NCI-H774 (cell line): ENCODE results near the gene EXD3.
"Not testable (repeated sequence)": the region's sequence is repeated elsewhere in the genome, so short reads cannot be mapped to it uniquely, and the experiment has no call there.

Source experiments
- DNase-seq: peaks from one replicate; lab custom pipeline; 2025; lab: John Stamatoyannopoulos, UW

EXD3 gene, protein sequence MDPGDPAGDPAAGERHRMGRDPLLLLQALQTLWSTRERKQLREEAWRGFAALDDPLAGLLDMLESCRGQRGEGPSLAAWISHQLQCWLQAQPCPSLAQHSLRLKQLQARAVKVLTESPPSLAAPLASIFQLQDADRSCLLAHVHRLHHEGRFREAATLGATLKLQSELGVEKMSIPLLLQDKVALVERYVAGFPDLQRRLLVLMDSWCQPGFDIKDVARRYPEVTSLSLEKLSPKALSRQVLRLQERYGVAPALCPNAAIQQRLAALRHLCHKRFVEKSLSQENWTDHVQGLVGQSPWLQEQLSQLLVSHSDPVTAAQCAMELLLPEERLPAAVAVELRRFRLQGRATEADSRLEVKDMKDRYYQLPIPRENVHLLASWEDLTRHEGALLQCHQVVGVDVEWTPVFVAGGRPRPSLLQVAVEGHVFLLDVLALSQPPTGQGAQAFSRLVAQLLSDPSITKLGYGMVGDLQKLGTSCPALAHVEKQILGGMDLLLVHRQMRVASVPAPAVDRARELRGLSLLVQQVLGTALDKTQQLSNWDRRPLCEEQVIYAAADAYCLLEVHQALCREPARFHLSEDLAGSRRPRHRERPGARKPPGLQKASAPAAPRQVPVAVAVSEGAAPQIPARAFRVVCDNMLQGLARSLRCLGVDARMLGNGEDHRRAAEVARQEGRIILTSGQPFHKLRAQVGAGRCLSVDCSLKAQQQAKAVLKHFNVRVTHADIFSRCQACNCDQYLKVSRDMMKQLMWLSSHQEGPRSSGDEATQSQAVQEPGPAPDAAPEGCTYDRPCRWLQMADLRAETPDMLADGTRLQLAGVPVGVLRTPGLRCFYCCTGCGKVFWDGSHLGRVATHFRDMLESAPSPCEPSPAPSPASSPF

GRCh38 chr9:137422604-137423513 lies at the start of gene EXD3, which contains the start of gene NOXA1:
Gene EXD3, minus strand, starts transcription at chr9:137423162. Its CDS starts 27,805 bp downstream, at chr9:137395357.
Gene NOXA1, plus strand, starts transcription at chr9:137423393. Its CDS starts 137 bp downstream, at chr9:137423530.
- DNase-seq, result peak; percentile 97

DNA sequence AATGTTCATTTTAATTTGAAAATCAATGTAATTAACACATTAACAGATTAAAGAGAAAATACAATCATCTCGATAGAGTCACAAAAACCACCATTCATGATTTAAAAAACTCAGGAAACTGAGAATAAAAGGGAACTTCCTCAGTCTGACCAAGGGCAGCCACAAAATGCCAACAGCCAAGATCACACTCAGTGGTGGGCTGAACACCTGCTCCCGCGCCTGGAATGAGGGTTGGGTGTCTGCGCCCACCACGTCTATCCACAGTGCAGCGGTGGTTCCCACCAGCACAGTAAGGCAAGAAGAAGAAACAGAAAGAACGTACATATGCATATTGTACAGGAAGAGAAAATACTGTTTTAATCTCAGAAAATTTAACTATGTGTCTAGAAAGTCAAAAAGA lies 47.8 kb upstream of the EXD3 start:
- no peak for DNase-seq

GRCh38 chr9:137467896-137468295 lies 44.9 kb upstream of the EXD3 start:
- no peak for DNase-seq

- no peak for DNase-seq
These were observed 44.2 kb upstream of the EXD3 start for GRCh38 chr9:137467161-137467581.

GRCh38 chr9:137466389-137467085 lies 43.6 kb upstream of the EXD3 start:
- not testable (repeated sequence) for DNase-seq

- no peak for DNase-seq
These were observed 42.9 kb upstream of the EXD3 start for GRCh38 chr9:137465720-137466388.

DNA sequence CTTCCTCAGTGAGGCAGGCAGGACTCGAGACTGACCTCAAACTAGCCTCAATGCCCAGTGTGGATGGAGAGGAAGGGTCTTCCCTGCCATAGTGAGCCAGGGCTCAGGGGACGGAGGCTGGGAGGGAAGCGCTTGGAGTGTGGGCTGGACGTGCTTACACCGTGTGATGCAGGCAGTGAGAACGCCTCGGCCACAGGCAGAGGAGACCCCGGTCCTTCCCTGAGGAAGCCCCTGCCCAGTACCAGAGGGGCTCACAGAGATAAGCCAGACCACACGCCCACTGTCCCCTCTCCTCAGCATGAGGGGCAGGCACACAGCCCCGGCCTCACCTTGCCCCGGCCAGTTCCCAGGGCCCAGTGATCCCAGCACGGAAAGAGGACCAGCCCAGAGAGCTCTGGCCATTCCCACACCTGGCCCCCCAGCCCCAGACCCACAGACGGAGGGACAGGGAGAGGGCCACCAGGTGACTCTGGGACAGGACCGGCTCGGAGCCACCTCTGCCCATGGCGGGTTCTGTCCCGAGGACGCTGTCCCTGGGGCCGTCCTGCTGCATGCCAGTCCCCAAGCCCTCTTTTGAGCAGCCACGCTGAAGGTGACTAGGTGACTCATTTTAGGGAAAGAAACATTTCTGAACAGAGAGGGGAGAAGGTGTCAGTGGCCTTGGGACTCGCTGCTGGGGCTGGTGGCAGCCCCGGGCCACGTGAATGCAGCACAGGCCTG lies 42.2 kb upstream of the EXD3 start:
- no peak for DNase-seq

DNA sequence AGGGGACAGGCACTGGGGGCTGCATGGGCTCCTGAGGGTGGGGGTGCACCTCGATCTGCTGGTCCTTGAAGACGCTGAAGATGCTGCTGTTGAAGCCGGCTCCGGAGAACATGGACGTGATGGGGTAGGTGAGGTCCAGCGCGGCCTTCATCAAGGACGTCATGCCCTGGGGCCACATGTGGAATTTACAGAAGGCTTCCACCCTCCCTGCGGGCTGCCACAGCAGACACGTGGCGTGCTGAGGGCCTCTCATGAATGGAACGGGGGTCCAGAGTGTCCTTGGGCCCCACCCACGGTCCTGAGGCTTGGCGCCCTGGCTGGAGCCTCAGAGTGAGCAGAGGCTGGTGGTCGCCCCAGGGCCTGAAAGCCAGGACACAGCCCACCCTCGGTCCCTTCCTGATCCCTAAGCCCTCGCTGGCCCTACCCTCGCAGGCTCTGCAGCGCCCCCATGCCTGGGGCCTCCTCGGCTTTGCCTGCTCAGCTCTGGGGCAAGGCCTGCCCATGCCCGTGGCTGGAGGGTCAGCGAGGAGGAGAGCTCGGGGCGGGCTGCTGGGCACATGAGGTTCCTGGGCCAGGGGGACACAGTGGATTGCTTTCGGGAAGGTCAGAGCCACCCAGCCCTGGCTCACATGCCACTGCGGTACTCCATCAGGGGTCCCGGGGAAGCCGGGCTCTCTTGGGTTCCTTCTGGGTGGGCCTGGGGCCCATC lies 41.5 kb upstream of the EXD3 start:
- DNase-seq, result no peak

DNA sequence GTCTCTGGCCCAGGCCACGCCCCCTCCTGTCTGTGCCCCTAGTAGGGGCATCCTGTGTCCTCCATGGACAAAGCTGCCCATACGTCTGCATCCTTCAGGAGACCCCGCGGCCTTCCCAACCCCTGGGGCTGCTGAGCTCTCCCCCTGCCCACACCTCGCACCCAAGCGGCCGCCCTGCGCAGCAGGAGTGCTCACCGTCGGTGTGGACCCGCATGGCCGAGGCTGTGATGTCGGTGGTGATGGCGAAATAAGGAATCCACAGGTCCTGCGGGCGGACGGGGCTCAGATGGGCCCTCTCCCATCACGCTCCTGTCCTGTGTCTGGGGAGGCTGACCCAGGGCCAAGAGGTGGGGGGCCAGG lies 40.9 kb upstream of the EXD3 start:
- DNase-seq, result no peak

- DNase-seq, result no peak
These were observed 40.3 kb upstream of the EXD3 start for GRCh38 chr9:137462986-137463930.

- no peak for DNase-seq
These were observed 39.5 kb upstream of the EXD3 start for GRCh38 chr9:137462396-137462985.

DNA sequence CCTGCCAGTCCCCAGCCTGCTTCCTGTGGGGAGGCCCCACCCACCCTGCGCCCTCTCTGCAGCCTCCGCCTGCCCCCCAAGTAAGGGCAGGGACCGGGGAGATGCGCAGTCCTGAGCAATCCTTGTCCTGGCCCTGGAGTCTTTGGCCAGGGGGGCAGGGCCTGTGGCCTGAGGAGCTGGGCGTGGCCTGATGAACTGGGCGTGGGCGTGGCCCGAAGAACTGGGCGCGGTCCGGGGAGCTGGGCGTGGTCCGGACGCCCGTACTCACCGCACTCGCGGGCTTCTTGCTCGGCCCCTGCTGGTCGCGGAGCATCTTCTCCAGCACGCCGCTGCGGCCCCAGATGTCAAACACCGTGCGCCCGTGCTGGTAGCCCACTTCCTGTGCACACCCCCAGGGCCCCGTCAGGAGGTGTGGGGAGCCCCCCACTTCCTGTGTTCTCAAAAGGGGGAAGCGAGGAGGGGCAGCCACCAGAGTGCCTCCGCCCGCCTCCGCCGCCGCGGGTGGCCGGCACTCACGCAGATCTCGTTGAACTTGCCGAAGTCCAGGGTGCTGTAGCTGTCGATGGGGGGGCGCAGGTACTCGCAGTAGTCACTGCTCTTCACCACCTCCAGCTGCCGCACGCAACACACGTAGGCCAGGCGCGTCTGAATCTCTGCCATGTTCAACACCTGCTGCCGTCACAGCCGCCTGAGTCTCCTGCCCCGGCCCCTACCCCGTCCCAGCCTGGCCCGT lies 38.9 kb upstream of the EXD3 start:
- no peak for DNase-seq

DNA sequence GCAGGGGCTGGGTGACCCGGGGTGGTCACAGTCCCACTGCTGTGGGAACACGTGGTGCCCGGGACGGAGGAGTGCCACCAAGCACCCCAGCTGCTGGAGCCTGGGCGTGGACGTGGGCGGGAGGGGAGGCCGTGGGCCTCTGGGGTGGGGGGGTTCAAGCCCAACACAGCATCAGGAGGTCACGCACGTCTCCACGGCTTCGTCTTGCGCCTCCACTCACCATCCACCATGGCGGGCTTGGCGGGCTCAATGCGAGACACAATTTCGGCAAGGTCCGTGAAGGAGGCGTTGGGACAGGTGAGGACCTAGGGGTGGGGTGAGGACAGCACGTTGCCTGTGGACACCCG lies 38.3 kb upstream of the EXD3 start:
- no peak for DNase-seq

GRCh38 chr9:137460363-137461315 lies 37.7 kb upstream of the EXD3 start:
- no peak for DNase-seq

- DNase-seq, result no peak
These were observed 36.8 kb upstream of the EXD3 start for GRCh38 chr9:137459601-137460362.
